Thyroid gland (tissue), 4 donors: ENCODE data around the gene AMFR.

ENCODE experiments used
- POLR2A ChIP-seq, 2 donors: fragments of 450-650 bp; IDR thresholded peaks; one replicate each; pipeline ENCODE4 v1.6.1; 2017; ENCODE audit warnings: antibody characterized with exemption in 2 of 2, mild to moderate bottlenecking in 2 of 2, moderate library complexity in 1 of 2
- TF ChIP-seq, protein P1 (sequence below), 6 experiments: fragments of 200-600 bp in 3 of 6; fragments of 450-650 bp in 3 of 6; sonication (generic) in 3 of 6; IDR thresholded peaks; one replicate each; pipeline ENCODE4 v1.5.1; 2016 to 2019; ENCODE audit warnings: antibody characterized with exemption in 6 of 6, mild to moderate bottlenecking in 2 of 6, inconsistent platforms in 1 of 6, moderate library complexity in 1 of 6

DNA sequence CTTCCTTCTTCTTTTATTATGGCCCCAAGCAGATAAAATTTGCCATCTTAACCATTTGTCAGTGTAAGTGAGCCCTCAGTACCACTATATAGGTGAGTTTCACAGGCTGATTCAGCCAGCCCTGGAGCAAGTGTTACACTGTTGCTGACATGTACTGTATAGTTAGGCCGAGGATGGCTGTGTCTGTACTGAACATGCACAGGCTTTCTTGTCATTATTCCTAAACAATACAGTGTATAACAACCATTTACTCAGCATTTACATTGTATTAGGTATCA lies 53.7 kb downstream of the AMFR start:
- TF ChIP-seq, protein P1, sequence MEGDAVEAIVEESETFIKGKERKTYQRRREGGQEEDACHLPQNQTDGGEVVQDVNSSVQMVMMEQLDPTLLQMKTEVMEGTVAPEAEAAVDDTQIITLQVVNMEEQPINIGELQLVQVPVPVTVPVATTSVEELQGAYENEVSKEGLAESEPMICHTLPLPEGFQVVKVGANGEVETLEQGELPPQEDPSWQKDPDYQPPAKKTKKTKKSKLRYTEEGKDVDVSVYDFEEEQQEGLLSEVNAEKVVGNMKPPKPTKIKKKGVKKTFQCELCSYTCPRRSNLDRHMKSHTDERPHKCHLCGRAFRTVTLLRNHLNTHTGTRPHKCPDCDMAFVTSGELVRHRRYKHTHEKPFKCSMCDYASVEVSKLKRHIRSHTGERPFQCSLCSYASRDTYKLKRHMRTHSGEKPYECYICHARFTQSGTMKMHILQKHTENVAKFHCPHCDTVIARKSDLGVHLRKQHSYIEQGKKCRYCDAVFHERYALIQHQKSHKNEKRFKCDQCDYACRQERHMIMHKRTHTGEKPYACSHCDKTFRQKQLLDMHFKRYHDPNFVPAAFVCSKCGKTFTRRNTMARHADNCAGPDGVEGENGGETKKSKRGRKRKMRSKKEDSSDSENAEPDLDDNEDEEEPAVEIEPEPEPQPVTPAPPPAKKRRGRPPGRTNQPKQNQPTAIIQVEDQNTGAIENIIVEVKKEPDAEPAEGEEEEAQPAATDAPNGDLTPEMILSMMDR (IDR thresholded peaks at IDR 0.05), result no peak
- TF ChIP-seq POLR2A (IDR thresholded peaks at IDR 0.05), result no peak
